Activated naive CD4-positive, alpha-beta T cell treated with Interleukin-2 at 50 U/mL for 16 hours (primary cell): Measurements from ENCODE around the gene DAG1.
A peak's percentile ranks its signal among the peaks of the same experiment; 100 is the strongest.

Experiments used
- DNase-seq: peaks from one replicate; pipeline ENCODE4 v3.0.0-alpha.2; 2020

Gene DAG1

GRCh38 chr3:49469936-49470713 lies at the start of gene DAG1:
Gene DAG1 (plus strand): TSS chr3:49470267. CDS start chr3:49510535, 40,268 bp downstream.
- peak; percentile 96 for DNase-seq

DNA sequence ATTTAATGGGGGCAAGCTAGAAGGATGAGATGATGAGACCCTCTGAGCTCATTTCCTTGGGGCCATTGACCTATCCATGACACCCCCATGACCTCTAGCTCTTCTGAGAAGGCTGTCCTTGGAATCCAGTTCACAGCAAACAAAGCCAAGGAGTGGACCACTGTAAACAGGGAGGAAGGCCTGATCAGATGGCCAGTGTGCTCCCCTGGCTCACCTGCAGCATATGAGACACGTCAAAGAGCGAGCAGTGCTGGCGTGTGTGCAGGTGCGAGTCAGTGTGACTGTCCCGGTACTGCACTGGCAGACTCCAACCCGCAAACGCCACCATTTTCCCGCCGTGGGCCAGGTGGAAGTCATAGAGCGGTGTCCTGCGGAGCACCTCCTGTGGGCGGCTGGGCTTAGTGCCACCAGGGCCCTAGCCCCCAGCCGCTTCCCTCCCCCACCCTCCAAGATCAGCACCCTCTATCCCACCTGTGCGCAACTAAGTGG lies 48.1 kb upstream of the DAG1 start:
- DNase-seq: no peak

GRCh38 chr3:49422379-49423248 lies 47.5 kb upstream of the DAG1 start, which contains the start of gene AMT:
Gene AMT (minus strand): TSS chr3:49422473. CDS start chr3:49422450, 23 bp downstream.
- DNase-seq: no peak

DNA sequence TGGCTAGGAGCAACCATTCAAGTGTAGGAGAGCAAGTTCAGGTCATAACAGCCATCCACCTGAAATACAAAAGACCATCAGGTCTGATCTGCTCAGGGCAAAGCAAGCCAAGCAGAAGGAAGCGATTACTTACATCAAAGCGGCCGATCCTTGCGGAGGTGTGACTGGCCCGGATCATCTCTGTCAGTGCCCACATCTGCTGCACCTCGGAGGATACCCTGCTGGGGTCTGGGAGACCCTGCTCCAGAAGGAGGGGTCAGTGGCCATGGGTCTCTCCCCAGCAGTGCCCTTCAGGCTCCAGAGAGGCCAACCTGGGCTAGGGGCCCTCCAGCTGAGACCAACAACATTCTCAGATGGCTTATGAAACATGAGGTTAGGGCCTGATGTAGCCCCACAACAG lies 45.3 kb upstream of the DAG1 start:
- no peak for DNase-seq

DNA sequence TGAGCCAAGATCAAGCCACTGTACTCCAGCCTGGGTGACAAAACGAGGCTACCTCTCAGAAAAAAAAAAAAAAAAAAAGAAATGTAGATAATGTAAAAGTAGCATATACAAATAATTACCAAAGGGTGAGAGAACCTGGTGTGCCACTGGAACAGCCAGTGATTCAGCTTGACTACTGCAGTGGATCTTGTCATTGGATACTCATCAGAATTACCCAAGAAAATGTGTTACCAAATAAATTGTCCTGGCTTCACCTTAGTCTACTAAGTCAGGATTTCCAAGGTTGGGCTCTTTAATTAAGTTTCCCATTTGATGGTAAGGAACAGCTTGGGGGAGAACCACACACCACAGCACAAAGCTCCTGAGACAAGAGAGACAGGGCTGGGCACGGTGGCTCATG lies 42.5 kb upstream of the DAG1 start:
- DNase-seq: no peak

DNA sequence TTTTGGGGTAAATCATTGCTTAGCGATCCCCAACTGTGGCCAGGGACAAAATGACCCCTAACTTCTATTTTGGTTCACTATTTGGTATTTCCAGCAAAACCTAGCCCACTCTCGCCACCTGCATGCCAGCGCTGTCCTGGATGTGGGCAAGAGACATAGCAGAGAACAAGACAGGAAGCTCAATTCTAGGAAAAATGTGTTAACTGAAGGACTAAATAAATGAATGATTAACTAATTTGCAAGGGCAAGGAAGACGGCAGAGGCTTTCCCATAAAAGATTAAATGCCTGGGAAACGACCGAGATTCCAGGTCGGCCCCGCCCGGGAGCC lies 41.4 kb upstream of the DAG1 start:
- DNase-seq: no peak

- DNase-seq: no peak
Observed at GRCh38 chr3:49434731-49435130, 35.3 kb upstream of the DAG1 start.

- no peak for DNase-seq
Observed at GRCh38 chr3:49445391-49445790, 24.7 kb upstream of the DAG1 start.

DNA sequence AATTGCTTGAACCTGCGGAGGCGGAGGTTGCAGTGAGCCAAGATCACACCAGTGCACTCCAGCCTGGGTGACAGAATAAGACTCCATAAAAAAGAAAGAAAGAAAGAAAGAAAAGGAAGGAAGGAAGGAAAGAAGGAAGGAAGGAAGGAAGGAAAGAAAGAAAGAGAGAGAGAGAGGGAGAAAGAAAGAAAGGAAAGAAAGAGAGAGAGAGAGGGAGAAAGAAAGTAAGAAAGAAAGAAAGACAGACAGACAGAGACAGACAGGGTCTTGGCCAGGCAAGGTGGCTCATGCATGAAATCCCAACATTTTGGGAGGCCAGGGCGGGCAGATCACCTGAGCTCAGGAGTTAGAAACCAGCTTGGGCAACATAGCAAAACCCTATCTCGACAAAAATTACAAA lies 16.4 kb upstream of the DAG1 start:
- no peak for DNase-seq

GRCh38 chr3:49454458-49454857 lies 15.6 kb upstream of the DAG1 start:
- no peak for DNase-seq

GRCh38 chr3:49454898-49455681 lies 15.0 kb upstream of the DAG1 start:
- DNase-seq: no peak

GRCh38 chr3:49456466-49456865 lies 13.6 kb upstream of the DAG1 start:
- no peak for DNase-seq

- no peak for DNase-seq
Observed at GRCh38 chr3:49460188-49460890, 9.7 kb upstream of the DAG1 start.

- DNase-seq: no peak
Observed at GRCh38 chr3:49460956-49461355, 9.1 kb upstream of the DAG1 start.

DNA sequence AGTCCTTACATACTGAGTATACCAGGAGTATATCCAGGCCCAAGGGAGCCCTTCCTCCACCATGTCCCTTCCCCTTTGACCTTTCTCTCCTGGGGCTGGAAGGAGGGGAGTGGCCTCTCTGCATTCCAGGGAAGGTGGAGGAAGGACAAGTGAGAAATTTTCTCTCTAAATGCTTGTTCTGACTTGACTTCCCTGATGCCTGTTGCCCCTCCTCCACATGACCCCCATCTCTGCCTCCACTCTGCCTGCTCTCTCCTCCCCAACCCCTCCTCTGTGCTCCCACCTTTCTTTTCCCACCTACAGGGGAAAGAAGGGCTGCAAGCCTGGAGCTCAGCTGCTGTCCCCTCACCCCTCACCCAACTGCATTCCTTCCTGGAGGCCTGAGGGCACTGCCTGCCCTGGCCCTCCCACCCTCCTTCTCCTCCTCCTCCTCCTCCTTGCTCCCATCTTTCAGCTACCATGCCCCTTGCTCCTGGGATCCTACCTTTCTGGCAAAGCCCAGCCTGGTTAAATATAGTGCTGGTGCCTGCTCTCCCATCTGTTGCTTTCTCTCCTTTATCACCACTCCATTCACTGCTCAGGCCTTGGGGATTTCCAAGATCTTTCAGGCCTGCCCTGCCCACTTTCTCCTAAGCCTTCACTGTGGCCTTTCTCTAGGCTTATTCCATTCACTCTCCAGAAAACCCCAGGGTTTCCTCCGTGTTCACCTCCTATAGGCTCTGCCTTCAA lies 8.5 kb upstream of the DAG1 start:
- no peak for DNase-seq

- DNase-seq: no peak
Observed at GRCh38 chr3:49462222-49462621, 7.8 kb upstream of the DAG1 start.

- no peak for DNase-seq
Observed at GRCh38 chr3:49465270-49466034, 4.6 kb upstream of the DAG1 start.

- DNase-seq: no peak
Observed at GRCh38 chr3:49466085-49466484, 4.0 kb upstream of the DAG1 start.

DNA sequence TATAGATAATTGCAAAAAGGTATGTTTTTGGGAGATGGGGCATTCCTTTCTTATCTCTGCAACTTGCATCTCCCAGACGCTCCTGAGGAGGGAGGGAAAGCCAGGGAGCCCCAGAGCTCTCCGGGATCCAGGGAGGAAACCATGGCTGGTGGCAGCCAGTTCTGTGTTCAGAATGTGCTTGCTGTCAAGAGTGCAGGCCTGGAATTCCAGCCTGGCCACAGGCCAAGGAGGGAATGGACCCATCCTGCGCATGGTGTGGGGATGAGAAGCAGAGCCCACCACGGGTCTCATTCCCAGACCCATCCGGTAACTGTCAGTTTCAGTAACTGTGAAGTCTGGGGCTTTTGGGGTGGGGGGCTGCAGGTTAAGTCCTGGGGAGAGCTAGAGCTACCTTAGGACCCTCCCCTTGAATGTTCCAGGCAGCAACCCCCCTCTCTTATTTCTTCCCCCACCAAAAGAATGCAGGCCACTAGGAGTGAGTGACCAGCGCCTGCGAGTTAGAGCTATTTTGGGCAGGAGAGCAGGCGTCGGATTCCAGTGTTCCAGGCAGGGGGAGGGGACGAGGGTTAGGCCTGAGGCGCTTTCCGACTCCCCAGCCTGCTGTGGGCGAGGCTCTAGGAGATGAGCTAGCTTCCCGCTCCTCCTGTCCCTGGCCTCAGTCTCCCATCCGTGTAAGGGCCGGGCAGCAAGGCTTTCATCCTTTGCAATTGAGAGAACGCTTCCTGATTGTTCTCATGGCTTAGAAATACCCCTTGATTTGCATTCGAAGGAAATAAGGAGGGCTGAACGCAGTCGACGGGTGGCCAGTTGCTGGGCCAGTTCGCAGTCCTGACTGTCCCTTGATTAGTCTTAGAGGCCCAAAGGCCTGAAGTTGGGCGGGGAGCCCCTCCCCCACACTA lies 781 bp upstream of the DAG1 start:
- no peak for DNase-seq
